Prostate gland (tissue), 2 donors: ENCODE results near the gene SEL1L3. TPM values are rescaled to one million over a fixed set of nuclear protein-coding genes. Genes with fewer than 3 reads are reported as not detected.

ENCODE experiments used
- DNase-seq: peaks from one replicate; pipeline ENCODE4 v3.0.0-alpha.2; 2019; ENCODE audit warnings: low spot score
- H3K27ac ChIP-seq, 2 donors: fragments of 200-600 bp; sonication (generic); 2 replicates each; pipeline ENCODE4 v1.5.1; 2017 to 2019
- H3K27me3 ChIP-seq: fragments of 200-600 bp; sonication (generic); replicated peaks from 2 replicates; pipeline ENCODE4 v1.5.1; 2019; ENCODE audit not compliant: insufficient read depth
- H3K36me3 ChIP-seq, 2 donors: fragments of 200-600 bp; sonication (generic); 1 replicate in 1 of 2; 2 replicates in 1 of 2; pipeline versions ENCODE4 v1.5.1 to v1.8.1; 2017 to 2019
- H3K4me1 ChIP-seq: fragments of 200-600 bp; sonication (generic); replicated peaks from 2 replicates; pipeline ENCODE4 v1.5.1; 2019
- H3K4me3 ChIP-seq, 2 donors: fragments of 200-600 bp; sonication (generic); 2 replicates each; pipeline ENCODE4 v1.5.1; 2017 to 2019
- H3K9me3 ChIP-seq: fragments of 200-600 bp; sonication (generic); 2 replicates; pipeline ENCODE4 v1.5.1; 2017
- CTCF ChIP-seq, 4 experiments: fragments of 200-600 bp in 2 of 4; fragments of 450-650 bp in 2 of 4; sonication (generic) in 2 of 4; IDR thresholded peaks; 1 replicate in 3 of 4; 2 replicates in 1 of 4; pipeline ENCODE4 v1.5.1; 2016 to 2019; ENCODE audit warnings: antibody characterized with exemption in 4 of 4, mild to moderate bottlenecking in 2 of 4, moderate library complexity in 2 of 4
- POLR2A ChIP-seq: fragments of 450-650 bp; IDR thresholded peaks from one replicate; pipeline ENCODE4 v1.6.1; 2016; ENCODE audit warnings: antibody characterized with exemption, mild to moderate bottlenecking
- POLR2AphosphoS5 ChIP-seq: sonication (generic); formaldehyde crosslinking; IDR thresholded peaks from one replicate; pipeline ENCODE4 v1.6.1; 2017; ENCODE audit warnings: antibody characterized with exemption
- WGBS: methylation state at CpG from one replicate; pipeline ENCODE4 v1.1.5; 2018; 5-methylcytosine and 5-hydroxymethylcytosine counted together
- intact Hi-C: fragments of 100-400 bp; cut with DNase I; formaldehyde crosslinking; loops from one replicate; pipeline ENCODE4 v1.14.2; 2022
- total RNA-seq, 2 donors: library from RNA; depleted of rRNA; stranded (reverse); fragments of >200 nt; gene quantifications; one replicate each; pipeline ENCODE4 v1.1.0, GENCODE V29; 2016

Gene SEL1L3
- total RNA-seq, 2 donors from 2014 or later: 22.2 to 26.1 TPM

GRCh38 chr4:25830548-25830947, 32.2 kb downstream of the SEL1L3 start:
- no peak for TF ChIP-seq POLR2A
- no peak for TF ChIP-seq POLR2AphosphoS5
- no peak for TF ChIP-seq CTCF (IDR thresholded peaks at IDR 0.05)
- Histone ChIP-seq H3K4me1 (no peaks in the 10 kb centered on the region), H3K27ac (no peak overlapping the region), H3K27me3 (no peaks in the 10 kb centered on the region), H3K9me3 (no peaks in the 10 kb centered on the region), H3K4me3 (no peak overlapping the region), H3K36me3 (no peaks in the 10 kb centered on the region)
- DNase-seq: no peak
- WGBS: 93% methylated on average over 5 of the region's 5 CpGs
- intact Hi-C loops: no loop called here

DNA sequence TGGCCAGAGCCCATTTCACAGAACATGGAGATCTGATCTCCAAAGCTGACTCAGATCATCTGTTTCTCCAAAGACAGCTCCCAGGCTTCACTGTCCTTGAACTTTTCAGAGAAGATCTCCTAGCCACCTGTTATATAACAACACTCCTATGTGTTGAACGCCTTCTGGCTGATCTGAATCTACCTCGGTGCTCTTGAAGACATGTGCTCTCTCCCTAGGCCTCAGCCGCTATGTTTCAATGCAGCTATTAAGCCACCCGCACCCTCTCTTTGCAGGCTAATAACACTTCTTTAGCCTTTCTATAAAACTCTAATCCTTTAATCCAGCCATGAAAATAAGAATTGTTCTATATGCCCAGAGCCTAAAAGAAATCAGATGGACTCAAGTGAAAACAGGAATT, 34.9 kb downstream of the SEL1L3 start:
- Histone ChIP-seq H3K36me3 (no peaks in the 10 kb centered on the region), H3K4me3 (no peak overlapping the region), H3K27ac (no peak overlapping the region), H3K27me3 (no peaks in the 10 kb centered on the region), H3K9me3 (no peaks in the 10 kb centered on the region), H3K4me1 (no peaks in the 10 kb centered on the region)
- no peak for DNase-seq
- WGBS: 85% methylated on average over 4 of the region's 4 CpGs
- no peak for TF ChIP-seq POLR2AphosphoS5
- TF ChIP-seq CTCF (IDR thresholded peaks at IDR 0.05): no peak
- TF ChIP-seq POLR2A: no peak
- intact Hi-C loops: no loop called here

DNA sequence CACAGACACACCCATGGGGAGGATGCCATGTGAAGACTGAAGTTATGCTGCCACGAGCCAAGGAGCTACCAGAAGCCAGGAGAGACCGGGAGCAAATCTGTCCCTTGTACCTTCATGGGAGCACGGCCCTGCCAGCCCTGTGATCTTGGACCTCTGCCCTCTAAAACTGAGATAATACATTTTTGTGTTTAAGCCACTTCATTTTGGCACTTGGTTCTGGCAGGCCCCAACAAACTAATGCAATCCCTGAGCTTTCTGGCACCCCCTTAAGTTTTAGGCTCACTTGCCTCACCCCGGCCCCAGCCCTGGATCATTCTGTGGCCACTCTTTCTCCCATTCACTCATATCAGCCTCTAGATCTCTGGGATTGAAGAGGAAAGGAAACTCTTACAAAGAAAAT, 35.4 kb downstream of the SEL1L3 start:
- intact Hi-C loops: no loop called here
- TF ChIP-seq POLR2AphosphoS5 (no peak), CTCF (IDR thresholded peaks at IDR 0.05) (no peak), POLR2A (no peak)
- no peaks in the 10 kb centered on the region for H3K36me3 ChIP-seq
- no peaks in the 10 kb centered on the region for H3K27me3 ChIP-seq
- no peak overlapping the region for H3K4me3 ChIP-seq
- no peak for DNase-seq
- WGBS: 63% methylated on average over 4 of the region's 4 CpGs
- no peaks in the 10 kb centered on the region for H3K4me1 ChIP-seq
- no peak overlapping the region for H3K27ac ChIP-seq
- no peaks in the 10 kb centered on the region for H3K9me3 ChIP-seq

GRCh38 chr4:25826074-25826752, 36.6 kb downstream of the SEL1L3 start:
- H3K9me3 ChIP-seq: no peaks in the 10 kb centered on the region
- no peak for TF ChIP-seq POLR2A
- no peak for TF ChIP-seq CTCF (IDR thresholded peaks at IDR 0.05)
- no peak for TF ChIP-seq POLR2AphosphoS5
- H3K4me3 ChIP-seq: no peak overlapping the region
- no peak for DNase-seq
- 84% methylated on average over 10 of the region's 10 CpGs for WGBS
- no peak overlapping the region for H3K27ac ChIP-seq
- intact Hi-C loops: no loop called here
- no peaks in the 10 kb centered on the region for H3K4me1 ChIP-seq
- H3K27me3 ChIP-seq: no peaks in the 10 kb centered on the region
- no peaks in the 10 kb centered on the region for H3K36me3 ChIP-seq

DNA sequence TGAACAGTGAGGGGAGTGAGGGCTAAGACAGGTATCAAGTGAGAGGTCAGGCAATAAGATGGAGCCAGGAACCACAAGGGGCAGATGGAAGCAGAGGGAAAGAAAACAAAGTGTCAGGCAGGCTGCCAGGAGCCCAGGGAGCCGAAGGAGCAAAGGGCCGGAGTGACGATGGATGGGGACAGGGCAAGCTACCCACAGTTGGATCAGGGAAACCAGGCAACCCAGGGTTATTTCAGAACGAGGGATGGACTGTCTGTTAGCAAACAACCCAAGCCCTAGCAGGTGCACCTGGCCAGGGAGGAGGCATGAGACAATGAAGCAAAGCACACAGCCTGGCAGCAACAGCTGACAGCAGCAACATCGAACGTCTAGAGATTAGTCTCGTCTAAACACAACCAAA, 39.2 kb downstream of the SEL1L3 start:
- H3K4me3 ChIP-seq: no peak overlapping the region
- no peaks in the 10 kb centered on the region for H3K9me3 ChIP-seq
- DNase-seq: no peak
- H3K27me3 ChIP-seq: no peaks in the 10 kb centered on the region
- H3K4me1 ChIP-seq: no peaks in the 10 kb centered on the region
- no peak overlapping the region for H3K27ac ChIP-seq
- no peak for TF ChIP-seq CTCF (IDR thresholded peaks at IDR 0.05)
- TF ChIP-seq POLR2A: no peak
- TF ChIP-seq POLR2AphosphoS5: no peak
- WGBS: 82% methylated on average over 7 of the region's 7 CpGs
- intact Hi-C loops: no loop called here
- H3K36me3 ChIP-seq: no peaks in the 10 kb centered on the region
